Glutamatergic neuron (in vitro differentiated cells): ENCODE measurements around the gene HIPK2. TPM values are rescaled to one million over a fixed set of nuclear protein-coding genes. Genes with fewer than 3 reads are reported as not detected.

Experiments
- DNase-seq: peaks from one replicate; pipeline ENCODE4 v3.0.0; 2022
- H3K27ac Mint-ChIP-seq: one replicate; pipeline ENCODE4 v1.8.0; 2020; ENCODE audit warnings: mild to moderate bottlenecking, mixed read lengths, inconsistent platforms; ENCODE audit not compliant: unreplicated experiment
- H3K27me3 Mint-ChIP-seq: one replicate; pipeline ENCODE4 v1.8.0; 2020; ENCODE audit warnings: mild to moderate bottlenecking, moderate library complexity, mixed read lengths, inconsistent platforms; ENCODE audit not compliant: unreplicated experiment
- H3K36me3 Mint-ChIP-seq: one replicate; pipeline ENCODE4 v1.8.0; 2020; ENCODE audit warnings: mild to moderate bottlenecking, mixed read lengths, inconsistent platforms; ENCODE audit not compliant: unreplicated experiment
- H3K4me1 Mint-ChIP-seq: one replicate; pipeline ENCODE4 v1.8.0; 2020; ENCODE audit warnings: mild to moderate bottlenecking, low read depth, mixed read lengths, inconsistent platforms; ENCODE audit not compliant: unreplicated experiment
- H3K4me3 Mint-ChIP-seq: one replicate; pipeline ENCODE4 v1.8.0; 2020; ENCODE audit warnings: mild to moderate bottlenecking, mixed read lengths, inconsistent platforms; ENCODE audit not compliant: unreplicated experiment
- H3K9me3 Mint-ChIP-seq: one replicate; pipeline ENCODE4 v1.8.0; 2020; ENCODE audit warnings: mild to moderate bottlenecking, moderate library complexity, mixed read lengths, inconsistent platforms; ENCODE audit not compliant: unreplicated experiment
- total RNA-seq: library from RNA; stranded (reverse); fragmentation: NEBNext Ultra II Directional; extraction: Animal tissue kit (Norgen Biotek cat#: 25700); gene quantifications from one replicate; pipeline ENCODE4 v1.2.1, GENCODE V29; 2021; ENCODE audit not compliant: unreplicated experiment
- TF ChIP-seq, protein P1 (sequence below): fragments of 200-600 bp; sonication (generic); IDR thresholded peaks from one replicate; pipeline ENCODE4 v1.5.0; 2021; ENCODE audit not compliant: partially characterized antibody, unreplicated experiment

The HIPK2 gene
- total RNA-seq, 1 donor from 2014 or later: 36.9 TPM

- Mint-ChIP-seq H3K9me3 (no peaks in the 10 kb centered on the region), H3K27ac (no peak overlapping the region), H3K27me3 (peaks cover 1% of the 10 kb centered on the region), H3K4me1 (no peaks in the 10 kb centered on the region), H3K4me3 (no peak overlapping the region), H3K36me3 (no peaks in the 10 kb centered on the region)
- TF ChIP-seq, protein P1, sequence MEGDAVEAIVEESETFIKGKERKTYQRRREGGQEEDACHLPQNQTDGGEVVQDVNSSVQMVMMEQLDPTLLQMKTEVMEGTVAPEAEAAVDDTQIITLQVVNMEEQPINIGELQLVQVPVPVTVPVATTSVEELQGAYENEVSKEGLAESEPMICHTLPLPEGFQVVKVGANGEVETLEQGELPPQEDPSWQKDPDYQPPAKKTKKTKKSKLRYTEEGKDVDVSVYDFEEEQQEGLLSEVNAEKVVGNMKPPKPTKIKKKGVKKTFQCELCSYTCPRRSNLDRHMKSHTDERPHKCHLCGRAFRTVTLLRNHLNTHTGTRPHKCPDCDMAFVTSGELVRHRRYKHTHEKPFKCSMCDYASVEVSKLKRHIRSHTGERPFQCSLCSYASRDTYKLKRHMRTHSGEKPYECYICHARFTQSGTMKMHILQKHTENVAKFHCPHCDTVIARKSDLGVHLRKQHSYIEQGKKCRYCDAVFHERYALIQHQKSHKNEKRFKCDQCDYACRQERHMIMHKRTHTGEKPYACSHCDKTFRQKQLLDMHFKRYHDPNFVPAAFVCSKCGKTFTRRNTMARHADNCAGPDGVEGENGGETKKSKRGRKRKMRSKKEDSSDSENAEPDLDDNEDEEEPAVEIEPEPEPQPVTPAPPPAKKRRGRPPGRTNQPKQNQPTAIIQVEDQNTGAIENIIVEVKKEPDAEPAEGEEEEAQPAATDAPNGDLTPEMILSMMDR: no peak
- DNase-seq: no peak
Measured at GRCh38 chr7:139708541-139708940, 69.3 kb downstream of the HIPK2 start.

GRCh38 chr7:139706837-139707236 lies 71.0 kb downstream of the HIPK2 start:
- no peak overlapping the region for H3K4me3 Mint-ChIP-seq
- peaks cover 3% of the 10 kb centered on the region for H3K4me1 Mint-ChIP-seq
- DNase-seq: no peak
- no peaks in the 10 kb centered on the region for H3K9me3 Mint-ChIP-seq
- H3K27ac Mint-ChIP-seq: no peak overlapping the region
- H3K36me3 Mint-ChIP-seq: no peaks in the 10 kb centered on the region
- TF ChIP-seq, protein P1: no peak
- H3K27me3 Mint-ChIP-seq: peaks cover 2% of the 10 kb centered on the region

GRCh38 chr7:139704308-139704879 lies 73.4 kb downstream of the HIPK2 start:
- no peak overlapping the region for H3K4me3 Mint-ChIP-seq
- TF ChIP-seq, protein P1: no peak

DNA sequence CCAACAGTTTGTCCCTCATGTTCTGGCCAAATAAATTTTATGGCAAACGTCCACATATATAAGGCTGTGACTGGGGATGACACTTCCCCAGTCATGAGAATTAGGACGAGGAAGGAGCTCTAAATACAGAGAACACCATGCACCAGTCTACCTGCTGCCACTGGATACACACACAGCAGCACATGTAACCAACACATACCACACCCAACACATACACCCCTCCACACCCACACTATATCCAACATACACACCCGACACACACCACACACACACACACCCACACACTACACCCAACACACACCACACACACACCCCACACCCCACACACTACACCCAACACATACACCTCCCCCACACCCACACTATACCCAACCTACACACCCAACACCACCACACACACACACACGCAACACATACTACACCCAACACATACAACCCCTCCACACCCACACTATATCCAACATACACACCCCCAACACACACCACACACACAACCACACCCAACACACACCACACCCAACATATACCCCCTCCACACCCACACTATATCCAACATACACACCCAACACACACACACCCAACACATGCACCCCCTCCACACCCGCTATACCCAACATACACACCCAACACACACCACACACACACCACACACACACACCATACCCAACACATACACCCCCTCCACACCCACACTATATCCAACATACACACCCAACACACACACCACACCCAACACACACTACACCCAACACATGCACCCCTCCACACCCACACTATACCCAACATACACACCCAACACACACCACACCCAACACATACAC lies 74.1 kb downstream of the HIPK2 start:
- no peaks in the 10 kb centered on the region for H3K36me3 Mint-ChIP-seq
- peaks cover 5% of the 10 kb centered on the region for H3K27me3 Mint-ChIP-seq
- TF ChIP-seq, protein P1: no peak
- no peak overlapping the region for H3K27ac Mint-ChIP-seq
- peaks cover 17% of the 10 kb centered on the region for H3K4me1 Mint-ChIP-seq
- no peak overlapping the region for H3K4me3 Mint-ChIP-seq
- peaks cover 2% of the 10 kb centered on the region for H3K9me3 Mint-ChIP-seq
- DNase-seq: no peak

More at GRCh38 chr7:139704308-139704879, 73.4 kb downstream of the HIPK2 start:
- DNase-seq: no peak
- no peaks in the 10 kb centered on the region for H3K36me3 Mint-ChIP-seq
- peaks cover 15% of the 10 kb centered on the region for H3K4me1 Mint-ChIP-seq
- peaks cover 2% of the 10 kb centered on the region for H3K9me3 Mint-ChIP-seq
- peaks cover 5% of the 10 kb centered on the region for H3K27me3 Mint-ChIP-seq
- no peak overlapping the region for H3K27ac Mint-ChIP-seq
